H9 (cell line): Measurements from ENCODE around the gene TSC22D4. TPM values are rescaled to one million over a fixed set of nuclear protein-coding genes. Genes with fewer than 3 reads are reported as not detected.
A peak's percentile ranks its signal among the peaks of the same experiment; 100 is the strongest.

Experiments used
- DNase-seq: peaks from one replicate; pipeline ENCODE4 v3.0.0-alpha.2; 2017
- H2AFZ ChIP-seq: one replicate; pipeline ENCODE4 v1.6.1; 2013; ENCODE audit warnings: mild to moderate bottlenecking, low read length, control low read depth, moderate library complexity
- H2AK5ac ChIP-seq: 2 replicates; pipeline ENCODE4 v1.6.1; 2013; ENCODE audit warnings: low read length, control low read depth, mixed read lengths; ENCODE audit not compliant: insufficient read length
- H2BK120ac ChIP-seq: one replicate; pipeline ENCODE4 v1.6.1; 2013; ENCODE audit warnings: low read depth, mild to moderate bottlenecking, low read length, control low read depth, inconsistent platforms; ENCODE audit not compliant: poor library complexity, severe bottlenecking
- H2BK12ac ChIP-seq: 2 replicates; pipeline ENCODE4 v1.6.1; 2013; ENCODE audit warnings: low read length, control low read depth, mixed read lengths, low read depth; ENCODE audit not compliant: insufficient read length
- H2BK15ac ChIP-seq: 2 replicates; pipeline ENCODE4 v1.6.1; 2013; ENCODE audit warnings: low read depth, low read length, control low read depth
- H2BK20ac ChIP-seq: one replicate; pipeline ENCODE4 v1.6.1; 2013; ENCODE audit warnings: low read depth, mild to moderate bottlenecking, low read length, control low read depth, inconsistent platforms; ENCODE audit not compliant: poor library complexity, severe bottlenecking
- H2BK5ac ChIP-seq: 2 replicates; pipeline ENCODE4 v1.6.1; 2013; ENCODE audit warnings: low read length, control low read depth, mixed read lengths; ENCODE audit not compliant: insufficient read length
- H3K14ac ChIP-seq: 2 replicates; pipeline ENCODE4 v1.6.1; 2013; ENCODE audit warnings: low read length, control low read depth; ENCODE audit not compliant: insufficient read depth
- H3K18ac ChIP-seq: 2 replicates; pipeline ENCODE4 v1.6.1; 2013; ENCODE audit warnings: low read depth, mild to moderate bottlenecking, mixed read lengths, low read length, control low read depth; ENCODE audit not compliant: insufficient read length
- H3K23ac ChIP-seq: 2 replicates; pipeline ENCODE4 v1.6.1; 2013; ENCODE audit warnings: low read length, control low read depth, mixed read lengths, low read depth; ENCODE audit not compliant: insufficient read length
- H3K23me2 ChIP-seq: 2 replicates; pipeline ENCODE4 v1.6.1; 2013; ENCODE audit warnings: low read depth, mild to moderate bottlenecking, mixed read lengths, low read length, control low read depth; ENCODE audit not compliant: insufficient read length, poor library complexity, severe bottlenecking
- H3K27ac ChIP-seq: 2 replicates; pipeline ENCODE4 v1.5.1; 2013; ENCODE audit warnings: low read length, control low read depth, mixed read lengths, low read depth; ENCODE audit not compliant: insufficient read length
- H3K27me3 ChIP-seq: 2 replicates; pipeline ENCODE4 v1.6.1; 2013; ENCODE audit warnings: low read length, control low read depth, inconsistent platforms; ENCODE audit not compliant: insufficient read depth
- H3K4ac ChIP-seq: 2 replicates; pipeline ENCODE4 v1.6.1; 2013; ENCODE audit warnings: low read depth, mild to moderate bottlenecking, control low read depth, inconsistent platforms, low read length, moderate library complexity
- H3K4me1 ChIP-seq: 2 replicates; pipeline ENCODE4 v1.6.1; 2013; ENCODE audit warnings: low read length, control low read depth, inconsistent platforms; ENCODE audit not compliant: insufficient read depth
- H3K4me2 ChIP-seq: 2 replicates; pipeline ENCODE4 v1.6.1; 2013; ENCODE audit warnings: low read length, control low read depth, mixed read lengths; ENCODE audit not compliant: insufficient read length, insufficient read depth
- H3K56ac ChIP-seq: 2 replicates; pipeline ENCODE4 v1.6.1; 2013; ENCODE audit warnings: low read depth, mild to moderate bottlenecking, mixed read lengths, low read length, control low read depth; ENCODE audit not compliant: insufficient read length
- H3K79me1 ChIP-seq: 2 replicates; pipeline ENCODE4 v1.6.1; 2013; ENCODE audit warnings: low read depth, mild to moderate bottlenecking, moderate library complexity, low read length, control low read depth, inconsistent platforms; ENCODE audit not compliant: insufficient read depth, poor library complexity, severe bottlenecking
- H3K79me2 ChIP-seq: 2 replicates; pipeline ENCODE4 v1.6.1; 2013; ENCODE audit warnings: low read length, control low read depth, inconsistent platforms; ENCODE audit not compliant: insufficient read depth
- H3K9ac ChIP-seq: 2 replicates; pipeline ENCODE4 v1.6.1; 2013; ENCODE audit warnings: low read length, control low read depth, mixed read lengths; ENCODE audit not compliant: insufficient read length; ENCODE audit errors: extremely low read depth
- H3K9me3 ChIP-seq: one replicate; pipeline ENCODE4 v1.6.1; 2013; ENCODE audit warnings: low read depth, low read length, inconsistent platforms; ENCODE audit not compliant: control insufficient read depth
- H3T11ph ChIP-seq: one replicate; pipeline ENCODE4 v1.6.1; 2013; ENCODE audit warnings: mild to moderate bottlenecking, low read length, control low read depth, inconsistent platforms
- H4K20me1 ChIP-seq: one replicate; pipeline ENCODE4 v1.6.1; 2013; ENCODE audit not compliant: control insufficient read depth, insufficient read length, insufficient read depth
- H4K5ac ChIP-seq: 2 replicates; pipeline ENCODE4 v1.6.1; 2013; ENCODE audit warnings: low read depth, mild to moderate bottlenecking, mixed read lengths, low read length, control low read depth; ENCODE audit not compliant: insufficient read length
- H4K8ac ChIP-seq: replicated peaks from 2 replicates; pipeline ENCODE4 v1.6.1; 2013; ENCODE audit warnings: low read length, control low read depth, mixed read lengths, low read depth; ENCODE audit not compliant: insufficient read length
- H4K91ac ChIP-seq: 2 replicates; pipeline ENCODE4 v1.6.1; 2013; ENCODE audit warnings: low read depth, mild to moderate bottlenecking, moderate library complexity, mixed read lengths, low read length, control low read depth; ENCODE audit not compliant: insufficient read length
- H3K27ac Mint-ChIP-seq, 3 experiments: 2 replicates in 2 of 3; 3 replicates in 1 of 3; pipeline ENCODE4 v1.8.0; 2020 to 2021; ENCODE audit warnings: mixed read lengths in 3 of 3, mild to moderate bottlenecking in 1 of 3, moderate library complexity in 1 of 3
- H3K27me3 Mint-ChIP-seq: 2 replicates; pipeline ENCODE4 v1.8.0; 2021; ENCODE audit warnings: low read depth, mild to moderate bottlenecking, moderate library complexity, mixed read lengths
- H3K36me3 Mint-ChIP-seq, 3 experiments: 2 replicates in 2 of 3; 3 replicates in 1 of 3; pipeline ENCODE4 v1.8.0; 2020 to 2021; ENCODE audit warnings: low read depth in 3 of 3, mixed read lengths in 3 of 3; ENCODE audit not compliant: insufficient read depth in 1 of 3
- H3K4me1 Mint-ChIP-seq, 2 experiments: 2 replicates each; pipeline ENCODE4 v1.8.0; 2020; ENCODE audit warnings: mixed read lengths in 2 of 2
- H3K4me3 Mint-ChIP-seq, 2 experiments: 2 replicates in 1 of 2; 3 replicates in 1 of 2; pipeline ENCODE4 v1.8.0; 2020 to 2021; ENCODE audit warnings: mild to moderate bottlenecking in 2 of 2, mixed read lengths in 2 of 2, moderate library complexity in 1 of 2
- H3K9me3 Mint-ChIP-seq, 2 experiments: 2 replicates in 1 of 2; 3 replicates in 1 of 2; pipeline ENCODE4 v1.8.0; 2020; ENCODE audit warnings: mild to moderate bottlenecking in 2 of 2, mixed read lengths in 2 of 2, moderate library complexity in 1 of 2
- CTCF ChIP-seq: fragments of 200-600 bp; sonication (generic); conservative IDR thresholded peaks from 3 replicates; pipeline ENCODE4 v1.8.0; 2021; ENCODE audit warnings: antibody characterized with exemption, mild to moderate bottlenecking
- WGBS: extraction: QIAGEN DNeasy Blood & Tissue Kit; methylation state at CpG from one replicate; pipeline ENCODE4 v1.1.7; 2013; ENCODE audit warnings: missing lambda C conversion rate, low lambda C conversion rate, mixed read lengths; ENCODE audit not compliant: insufficient read length; ENCODE audit errors: extremely low coverage; 5-methylcytosine and 5-hydroxymethylcytosine counted together
- total RNA-seq: library from RNA; stranded (reverse); gene quantifications from 2 replicates; pipeline ENCODE4 v1.2.1, GENCODE V29; 2021

Gene TSC22D4
- total RNA-seq, 1 experiment from 2014 or later, result 17.5 TPM

GRCh38 chr7:100433276-100433591, 45.8 kb downstream of the TSC22D4 start:
- no peak for DNase-seq
- no peaks in the 10 kb centered on the region for H3K27me3 ChIP-seq
- no peak overlapping the region for H4K91ac ChIP-seq
- H2BK15ac ChIP-seq, result no peak overlapping the region
- no peak overlapping the region for H3K4me2 ChIP-seq
- H3K79me2 ChIP-seq, result no peaks in the 10 kb centered on the region; the same call in 1 of the 2 replicates
- no peak overlapping the region for H3K9ac ChIP-seq
- H3K4me1 ChIP-seq, result no peaks in the 10 kb centered on the region
- no peak overlapping the region for H3K56ac ChIP-seq
- no peak overlapping the region for H3K27ac ChIP-seq
- H2BK12ac ChIP-seq, result no peak overlapping the region
- H2BK20ac ChIP-seq, result no peak overlapping the region
- H2BK5ac ChIP-seq, result no peak overlapping the region
- no peak overlapping the region for H2AFZ ChIP-seq
- H3K4me3 Mint-ChIP-seq, result peak overlapping the region in 1 of 2 experiments; percentile 21; a peak in 2 of 5 replicates
- H3K79me1 ChIP-seq, result peaks cover 3% of the 10 kb centered on the region
- peaks cover 11% of the 10 kb centered on the region for H3K27me3 Mint-ChIP-seq
- peak overlapping the region; percentile 61 to 95 (median 85); a peak in 4 of 7 replicates for H3K27ac Mint-ChIP-seq
- no peaks in the 10 kb centered on the region for H3K9me3 ChIP-seq
- no CpG with 5 or more reads among the region's 4 CpGs for WGBS
- H3K14ac ChIP-seq, result no peak overlapping the region
- peaks cover 37 to 56% (median 40%) of the 10 kb centered on the region in 3 experiments for H3K36me3 Mint-ChIP-seq
- peaks cover 0 to 10% of the 10 kb centered on the region in 2 experiments; a peak in 1 of 5 replicates for H3K9me3 Mint-ChIP-seq
- no peak overlapping the region for H2BK120ac ChIP-seq
- no peaks in the 10 kb centered on the region for H4K20me1 ChIP-seq
- peaks cover 45 to 46% of the 10 kb centered on the region in 2 experiments for H3K4me1 Mint-ChIP-seq
- H4K5ac ChIP-seq, result no peak overlapping the region
- H2AK5ac ChIP-seq, result no peak overlapping the region
- H3K4ac ChIP-seq, result no peak overlapping the region
- no peak overlapping the region for H3K18ac ChIP-seq
- H3T11ph ChIP-seq, result no peak overlapping the region
- no peak overlapping the region for H4K8ac ChIP-seq
- no peak for TF ChIP-seq CTCF
- no peak overlapping the region for H3K23ac ChIP-seq
- H3K23me2 ChIP-seq, result peaks cover 11% of the 10 kb centered on the region
